Aortic smooth muscle cell (primary cell): ENCODE results near the gene SMIM34. TPM values are rescaled to one million over a fixed set of nuclear protein-coding genes. Genes with fewer than 3 reads are reported as not detected.

ENCODE experiments used
- total RNA-seq: library from RNA; depleted of rRNA; stranded (reverse); fragments of >200 nt; gene quantifications from 2 replicates; pipeline ENCODE4 v1.2.3, GENCODE V29; 2014

SMIM34 gene, protein sequence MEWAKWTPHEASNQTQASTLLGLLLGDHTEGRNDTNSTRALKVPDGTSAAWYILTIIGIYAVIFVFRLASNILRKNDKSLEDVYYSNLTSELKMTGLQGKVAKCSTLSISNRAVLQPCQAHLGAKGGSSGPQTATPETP
- not detected in 2 replicates for total RNA-seq

DNA sequence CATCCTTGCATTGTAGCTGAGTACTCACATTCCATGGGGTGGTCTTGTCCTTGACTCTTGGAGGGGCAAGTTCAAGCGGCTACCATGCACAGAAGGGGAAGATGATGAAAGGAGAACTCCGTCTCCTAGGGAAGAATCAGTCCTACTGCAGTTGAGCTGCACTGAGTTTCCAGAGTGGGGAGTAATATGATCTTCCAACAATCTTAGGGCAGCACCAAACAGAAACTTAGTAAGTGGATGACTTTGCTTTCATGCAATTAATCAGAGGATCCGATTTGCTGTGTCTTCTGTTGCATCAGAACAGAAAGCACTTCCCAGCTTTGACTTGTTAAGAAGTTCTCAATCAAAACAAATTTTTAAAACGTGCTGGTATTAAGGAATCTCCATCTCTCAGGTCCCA lies at the start of gene SMIM34:
SMIM34 (minus strand) TSS at position 147 of the 400 bp plus-strand sequence; CDS start at position 35, 112 bp downstream.

DNA sequence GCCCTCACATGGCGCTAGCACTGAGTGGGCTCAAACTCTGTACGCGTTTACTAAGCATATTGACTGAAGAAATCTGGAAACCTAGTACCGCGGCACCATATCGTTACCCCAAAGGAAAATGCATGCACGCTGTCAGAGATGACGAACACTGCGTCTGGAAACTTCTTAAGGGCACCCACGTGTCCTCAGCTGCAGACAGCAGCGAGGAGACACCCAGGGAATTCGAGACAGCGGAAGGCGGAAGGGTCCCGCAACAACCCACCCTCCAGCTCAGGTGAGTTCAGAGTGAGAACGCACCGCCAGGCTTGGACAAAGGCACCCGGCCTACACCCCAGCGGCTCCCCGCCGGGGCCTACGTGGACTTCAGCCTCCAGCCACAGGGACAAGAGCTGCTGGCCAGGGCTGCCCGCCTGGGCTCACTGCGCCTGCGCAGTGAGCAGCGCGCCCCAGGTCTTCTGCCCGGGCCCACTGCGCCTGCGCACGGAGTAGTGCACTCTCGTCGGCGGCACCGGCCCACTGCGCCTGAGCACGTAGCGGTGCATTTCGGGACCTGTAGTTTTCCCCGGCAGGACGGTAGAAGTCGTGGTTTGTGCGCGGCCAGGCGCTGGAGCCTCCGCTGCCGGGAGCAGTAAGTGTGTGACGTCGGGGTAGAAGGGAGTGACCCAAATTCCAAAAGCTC lies 48.7 kb downstream of the SMIM34 start, which contains the start of gene SMIM11:
SMIM11 (plus strand) TSS at position 568 of the 679 bp plus-strand sequence. CDS start 3,998 bp downstream, outside the sequence.

Other genes starting within 250 kb of the SMIM34 start
- not detected in 2 replicates for gene KCNE2, start 59.9 kb downstream of the SMIM34 start, total RNA-seq
- 17.2 and 20.2 TPM in 2 replicates for gene SMIM11, start 48.4 kb downstream of the SMIM34 start, total RNA-seq
- 0.53 and 0.87 TPM in 2 replicates for gene KCNE1, start 88.3 kb upstream of the SMIM34 start, total RNA-seq
- gene RCAN1, start 191.2 kb upstream of the SMIM34 start, total RNA-seq: 163 and 225 TPM in 2 replicates
- 0.12 and 0.13 TPM in 2 replicates for gene CLIC6, start 245.0 kb upstream of the SMIM34 start, total RNA-seq